Stomach (tissue), 4 donors: ENCODE measurements around the gene S100A5.

Source experiments
- CTCF ChIP-seq, 7 experiments: fragments of 450-650 bp in 4 of 7; fragments of 200-600 bp in 3 of 7; sonication (generic) in 3 of 7; IDR thresholded peaks; one replicate each; pipeline ENCODE4 v1.5.1; 2016 to 2019; ENCODE audit warnings: antibody characterized with exemption in 7 of 7, control low read depth in 2 of 7, mild to moderate bottlenecking in 1 of 7
- EP300 ChIP-seq: sonication (generic); formaldehyde crosslinking; IDR thresholded peaks from one replicate; pipeline ENCODE4 v1.6.1; 2017; ENCODE audit warnings: antibody characterized with exemption
- POLR2A ChIP-seq, 4 donors: fragments of 450-650 bp; IDR thresholded peaks; one replicate each; pipeline ENCODE4 v1.6.1; 2016; ENCODE audit warnings: antibody characterized with exemption in 4 of 4, control low read depth in 2 of 4, mild to moderate bottlenecking in 1 of 4, moderate library complexity in 1 of 4
- POLR2AphosphoS5 ChIP-seq, 3 donors: sonication (generic); formaldehyde crosslinking; IDR thresholded peaks; one replicate each; pipeline ENCODE4 v1.6.1; 2016; ENCODE audit warnings: antibody characterized with exemption in 3 of 3

GRCh38 chr1:153537376-153537730, 3.4 kb downstream of the S100A5 start:
- TF ChIP-seq EP300 (no peak), CTCF (IDR thresholded peaks at IDR 0.05) (no peak), POLR2A (IDR thresholded peaks at IDR 0.05) (no peak), POLR2AphosphoS5 (IDR thresholded peaks at IDR 0.05) (no peak)
